GM19468 (cell line): ENCODE results near the gene NRG3.

Experiments
- ATAC-seq: cut with Tn5 transposase; IDR thresholded peaks from one replicate; pipeline ENCODE4 v1.9.1; 2021; ENCODE audit warnings: mild to moderate bottlenecking, moderate library complexity, moderate number of reproducible peaks; ENCODE audit not compliant: unreplicated experiment; ENCODE audit errors: extremely low read depth

The NRG3 gene

DNA sequence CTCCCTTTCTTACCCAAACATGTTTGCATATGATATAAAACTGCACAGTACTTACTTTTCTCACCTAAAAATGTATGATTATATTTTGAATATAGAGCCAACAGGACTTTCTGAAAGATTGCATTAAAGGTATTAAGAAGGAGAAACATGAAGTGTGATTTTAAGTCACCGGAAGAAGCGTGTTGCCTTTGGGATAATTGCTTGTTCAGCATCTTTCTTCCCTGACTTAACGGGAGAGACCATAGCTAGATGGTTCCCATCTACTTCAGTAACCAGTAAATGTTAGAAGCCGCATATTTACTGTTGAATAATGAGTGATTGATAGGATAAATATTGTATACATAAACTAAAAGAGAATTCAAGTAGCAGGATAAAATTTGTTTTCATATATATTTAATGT lies 197.1 kb downstream of the NRG3 start:
- ATAC-seq: no peak

DNA sequence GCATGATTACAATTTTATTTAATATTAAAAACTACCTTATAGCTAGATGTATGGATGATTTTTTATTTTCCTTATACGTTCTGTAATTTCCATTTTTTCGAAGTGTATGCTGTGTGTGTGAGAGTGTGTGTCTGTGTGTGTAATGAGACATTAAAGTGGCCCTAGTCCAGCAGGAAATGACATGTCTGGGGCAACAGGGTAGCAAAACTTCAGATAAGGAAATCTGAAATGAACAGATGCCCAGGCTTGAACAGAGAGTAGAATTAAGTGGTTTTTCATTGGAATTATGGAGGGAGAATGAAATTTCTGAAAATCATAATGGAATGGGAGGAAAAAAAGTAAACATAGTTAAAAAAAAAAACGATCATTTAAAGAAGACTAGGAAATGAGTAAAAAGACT lies 200.6 kb downstream of the NRG3 start:
- no peak for ATAC-seq

DNA sequence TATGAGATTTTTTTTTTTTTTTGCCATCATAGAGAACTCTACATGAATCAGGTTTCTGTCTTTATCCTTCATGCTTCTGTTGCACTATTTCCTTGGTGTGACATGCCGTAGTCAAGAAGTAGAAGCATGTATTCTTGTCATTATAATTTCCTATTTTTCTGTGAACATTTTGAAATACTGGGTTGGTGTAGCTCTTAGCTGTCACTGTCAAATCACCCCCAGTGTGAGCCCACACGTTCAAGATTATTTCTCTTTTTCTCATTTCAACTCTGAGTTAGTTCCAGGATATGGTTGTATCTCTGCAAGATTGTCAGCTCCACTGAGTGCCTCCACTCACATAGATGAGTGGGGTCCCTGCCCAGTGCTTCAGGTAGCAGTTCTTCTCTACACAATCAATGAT lies 209.5 kb downstream of the NRG3 start:
- ATAC-seq: no peak

DNA sequence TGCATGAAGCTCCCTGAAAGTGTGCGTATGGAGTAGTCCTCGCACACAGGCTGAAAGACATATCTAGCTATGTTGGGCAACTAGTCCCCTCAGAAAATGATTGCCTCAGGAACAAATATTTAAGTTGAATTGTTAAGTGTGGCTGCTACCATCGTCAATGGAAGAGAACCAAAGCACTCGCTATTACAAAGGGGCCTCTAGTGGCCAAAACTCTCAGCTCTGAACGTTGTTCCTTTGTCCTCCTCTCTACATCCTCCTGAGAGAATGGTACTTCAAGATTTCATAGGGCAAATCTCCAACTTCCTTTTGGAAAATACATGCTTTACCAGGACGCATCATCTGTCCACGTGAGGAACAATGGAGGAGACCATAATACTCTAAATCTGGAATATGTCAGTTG lies 209.9 kb downstream of the NRG3 start:
- no peak for ATAC-seq

DNA sequence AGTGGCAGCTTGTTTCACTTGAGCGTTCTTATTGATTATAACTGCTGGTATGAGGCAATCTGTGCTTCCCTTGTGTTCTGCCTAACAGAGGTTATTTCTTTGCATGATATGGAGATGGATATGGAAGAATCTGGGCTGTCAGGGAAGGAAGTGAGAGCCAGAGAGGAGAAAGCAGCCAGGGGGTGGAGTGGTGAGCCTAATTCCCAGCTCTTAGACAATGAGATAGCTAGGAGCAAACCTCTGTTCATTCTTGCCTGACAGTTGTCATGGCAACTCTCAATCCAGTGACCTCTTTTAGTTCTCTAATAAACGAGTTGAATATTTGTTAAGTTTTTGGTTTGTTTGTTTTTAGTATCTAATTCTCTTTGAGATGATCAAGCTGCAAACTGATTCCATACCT lies 214.3 kb downstream of the NRG3 start:
- no peak for ATAC-seq

DNA sequence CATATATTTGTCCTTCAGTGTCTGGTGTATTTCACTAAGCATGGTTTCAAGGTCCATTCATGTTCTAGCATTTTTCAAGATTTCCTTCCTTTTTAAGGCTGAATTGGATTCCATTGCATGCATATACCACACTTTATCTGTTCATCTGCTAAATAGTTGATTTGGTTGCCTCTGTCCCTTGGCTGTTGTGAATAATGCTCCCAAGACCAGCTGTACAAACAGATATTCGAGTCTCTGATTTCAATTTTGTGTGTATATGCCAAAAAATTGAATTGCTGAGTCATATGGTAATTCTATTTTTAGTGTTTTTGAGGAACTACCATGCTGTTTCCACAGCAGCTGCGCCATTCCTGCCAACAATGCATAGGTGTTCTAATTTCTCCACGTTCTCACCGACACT lies 216.4 kb downstream of the NRG3 start:
- ATAC-seq: no peak

DNA sequence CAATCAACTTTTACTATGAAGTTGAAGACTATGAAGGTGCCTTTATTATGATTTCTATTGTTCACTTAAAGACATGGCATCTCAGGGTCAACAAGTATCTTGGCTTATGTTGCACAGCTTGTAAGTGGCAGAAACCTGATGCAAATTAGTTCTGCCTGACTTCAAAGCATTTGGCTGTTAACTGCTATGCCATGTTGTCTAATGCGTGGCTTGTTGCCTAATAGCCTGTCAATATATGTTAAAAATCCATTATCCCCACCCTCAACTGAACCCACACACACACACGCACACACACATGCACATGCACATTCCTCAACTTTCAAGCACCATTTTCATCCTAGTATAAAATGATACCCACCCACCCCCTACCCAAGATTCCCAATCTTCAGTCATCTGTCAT lies 217.1 kb downstream of the NRG3 start:
- no peak for ATAC-seq

DNA sequence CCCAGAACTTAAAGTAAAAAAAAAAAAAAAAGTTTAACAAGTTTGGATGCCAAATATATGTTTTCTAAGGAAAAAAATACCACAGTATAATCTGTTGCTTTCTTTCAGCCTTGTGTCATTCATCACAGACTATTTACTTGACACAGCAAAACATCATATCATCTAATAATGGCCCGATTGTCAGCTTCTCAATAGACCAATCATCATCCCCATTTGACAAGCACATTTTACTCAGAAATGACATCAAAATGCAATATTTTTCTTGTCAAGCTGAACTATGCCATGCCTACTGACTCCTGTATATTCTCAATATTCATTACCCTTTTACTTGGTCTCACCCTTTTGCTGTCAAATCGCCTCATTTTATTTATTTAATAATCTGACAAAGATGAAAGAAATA lies 249.7 kb downstream of the NRG3 start:
- no peak for ATAC-seq

DNA sequence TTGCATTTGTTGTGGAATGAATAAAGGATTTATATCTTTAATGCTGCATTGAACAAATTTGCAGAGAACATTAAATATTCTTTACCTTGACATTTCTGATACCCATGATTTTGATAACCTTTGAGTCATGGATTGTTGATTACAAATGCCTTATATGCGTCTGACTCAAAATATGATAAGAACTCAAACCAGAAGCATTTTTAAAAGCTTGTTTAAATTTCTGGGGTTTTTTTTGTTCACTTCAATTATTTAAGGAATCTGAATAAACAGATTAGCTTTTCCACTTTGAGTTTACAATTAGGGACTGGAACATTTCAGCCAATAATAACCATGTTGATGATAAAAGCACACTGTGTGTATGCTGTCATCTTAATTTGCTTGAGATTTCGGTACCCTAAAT lies 253.5 kb downstream of the NRG3 start:
- ATAC-seq: no peak

DNA sequence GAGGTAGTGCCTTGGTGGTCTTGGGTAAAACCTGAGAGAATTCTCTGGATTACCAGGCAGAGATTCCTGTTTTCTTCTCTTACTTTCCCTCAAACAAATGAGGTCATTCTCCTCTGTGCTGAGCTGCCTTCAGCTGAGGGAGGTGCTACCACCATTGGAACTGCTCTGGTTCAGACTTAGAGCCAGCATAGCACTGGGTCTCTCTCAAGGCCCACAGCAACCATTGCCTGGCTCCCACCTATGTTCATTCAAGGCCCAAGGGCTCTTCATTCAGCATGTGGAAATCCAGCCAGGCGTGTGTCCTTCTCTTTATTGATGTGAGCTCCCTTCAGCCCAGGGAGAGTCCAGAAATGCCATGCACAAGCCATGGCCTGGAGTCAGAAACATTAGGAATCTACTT lies 261.1 kb downstream of the NRG3 start:
- no peak for ATAC-seq

DNA sequence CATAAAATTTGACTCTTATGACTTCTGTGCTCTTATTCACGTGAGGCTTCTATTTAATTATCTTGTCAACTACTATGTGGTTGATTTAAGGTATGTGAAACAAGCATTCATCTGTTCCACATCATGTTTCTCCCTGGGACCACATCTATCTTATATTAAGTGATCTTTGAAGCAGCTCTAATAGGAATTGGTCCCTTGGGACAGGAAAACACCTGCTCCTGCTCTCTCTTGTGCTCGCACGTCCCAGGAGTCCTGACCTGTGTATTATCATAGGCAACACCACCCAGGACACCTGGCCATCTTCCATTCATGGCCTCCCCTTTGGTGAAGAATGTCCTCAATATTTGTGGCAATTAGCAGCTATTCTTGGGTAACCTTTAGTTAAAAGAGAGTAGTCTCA lies 269.2 kb downstream of the NRG3 start:
- no peak for ATAC-seq

DNA sequence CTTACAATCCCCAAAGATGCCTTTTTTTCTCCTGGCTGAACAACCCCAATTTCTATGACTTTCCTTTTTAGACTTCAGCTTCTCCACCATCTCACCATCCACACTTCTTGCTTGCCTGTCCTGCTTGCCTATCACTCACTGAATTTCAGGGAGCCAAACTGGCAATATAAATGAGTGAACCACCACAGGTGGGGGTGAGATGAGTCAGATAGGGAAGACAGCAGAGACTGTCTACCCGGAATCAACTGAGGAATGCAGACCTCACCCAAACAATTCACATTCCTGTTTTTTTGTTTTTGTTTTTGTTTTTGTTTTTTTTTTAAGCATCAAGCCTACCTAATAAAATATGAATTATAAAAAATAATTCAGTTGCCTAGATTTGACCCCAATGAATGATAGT lies 273.8 kb downstream of the NRG3 start:
- no peak for ATAC-seq

DNA sequence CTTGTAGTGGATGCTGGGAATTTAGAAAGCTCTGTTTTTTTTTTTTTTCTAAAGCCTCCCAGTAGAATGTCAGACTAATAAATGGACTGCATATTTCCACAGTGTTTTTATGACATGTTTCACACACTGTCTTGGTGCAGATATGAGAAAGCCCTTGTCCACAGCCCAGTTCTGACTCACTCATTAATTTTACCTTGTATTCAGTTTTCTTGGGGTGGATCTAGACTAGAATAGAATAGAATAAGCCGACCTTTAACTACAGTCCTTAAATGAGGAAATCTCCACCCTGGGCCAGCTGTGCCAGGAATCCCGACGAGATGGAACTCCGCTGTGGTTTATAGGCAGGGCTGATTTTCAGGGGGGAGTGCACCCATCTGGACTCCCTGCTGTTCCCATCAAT lies 274.7 kb downstream of the NRG3 start:
- no peak for ATAC-seq

DNA sequence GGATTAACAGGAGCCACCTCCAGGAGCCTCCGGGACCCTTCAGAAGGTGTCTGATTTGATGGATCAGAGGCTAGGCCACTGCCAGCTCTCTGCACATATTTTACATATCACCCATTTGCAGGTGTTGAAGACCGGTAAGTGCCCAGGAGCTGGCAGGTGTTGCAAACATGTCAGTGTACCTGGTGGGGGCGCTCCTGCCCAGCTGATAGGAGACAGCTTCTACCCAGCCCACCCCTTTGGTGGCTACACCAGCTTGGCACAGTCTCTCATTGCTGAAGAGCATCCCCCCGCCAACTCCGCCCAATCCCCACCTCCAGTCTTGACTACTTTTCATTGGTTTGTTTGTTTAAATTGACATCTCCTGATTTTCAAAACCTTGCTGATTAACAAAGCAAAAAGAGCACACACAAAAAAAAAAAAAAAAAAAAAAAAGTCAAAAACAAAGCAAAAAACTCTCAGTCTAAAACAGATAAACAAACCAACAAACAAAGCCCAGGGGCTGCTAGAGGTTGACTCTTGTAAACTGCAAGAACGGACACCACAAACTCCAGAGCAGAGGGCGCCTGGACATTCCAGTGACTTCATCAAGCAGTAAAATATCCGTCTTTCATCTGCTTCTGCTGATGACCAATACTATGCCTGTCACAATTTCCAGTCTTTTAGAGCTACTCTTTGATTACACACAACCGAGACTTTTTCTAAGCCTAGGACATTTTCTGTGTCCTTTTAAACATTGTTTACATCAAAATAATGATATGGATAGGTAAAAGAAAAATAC lies 275.3 kb downstream of the NRG3 start:
- no peak for ATAC-seq

DNA sequence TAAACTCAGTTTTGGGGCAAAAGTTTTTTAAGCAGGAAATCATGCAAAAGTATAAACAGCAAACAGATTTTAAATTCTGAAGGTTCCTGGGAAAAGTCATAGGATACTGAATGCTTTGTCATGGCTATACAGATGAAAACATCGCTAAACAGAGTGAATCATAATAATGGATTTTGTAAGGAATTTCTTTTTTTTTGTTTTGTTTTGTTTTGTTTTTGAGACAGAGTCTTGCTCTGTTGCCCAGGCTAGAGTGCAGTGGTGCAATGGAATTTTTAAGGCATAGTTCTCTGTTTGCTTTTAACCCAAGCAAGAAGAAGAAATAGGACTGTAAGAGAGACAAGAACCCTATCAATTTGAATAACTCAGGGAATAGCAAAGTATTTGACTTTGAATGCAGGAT lies 285.3 kb downstream of the NRG3 start:
- ATAC-seq: no peak

DNA sequence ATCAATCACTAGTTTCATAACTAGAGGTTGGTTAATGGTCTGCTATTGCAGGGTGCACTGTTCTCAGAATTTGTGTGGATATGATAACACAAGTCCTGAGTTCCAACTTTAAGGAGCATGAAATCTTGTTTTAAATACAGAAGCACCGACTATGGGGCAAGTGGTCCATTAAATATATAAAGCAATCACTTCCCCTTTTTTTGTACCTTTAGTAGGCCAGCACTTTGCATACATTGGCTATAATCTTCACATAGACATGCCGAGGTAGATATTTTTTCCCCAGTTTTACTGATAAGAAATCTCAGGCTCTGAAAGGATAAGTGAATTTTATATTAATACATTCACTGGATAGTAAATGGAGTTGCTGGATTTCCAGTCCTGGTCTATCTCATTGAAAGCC lies 286.3 kb downstream of the NRG3 start:
- ATAC-seq: no peak

DNA sequence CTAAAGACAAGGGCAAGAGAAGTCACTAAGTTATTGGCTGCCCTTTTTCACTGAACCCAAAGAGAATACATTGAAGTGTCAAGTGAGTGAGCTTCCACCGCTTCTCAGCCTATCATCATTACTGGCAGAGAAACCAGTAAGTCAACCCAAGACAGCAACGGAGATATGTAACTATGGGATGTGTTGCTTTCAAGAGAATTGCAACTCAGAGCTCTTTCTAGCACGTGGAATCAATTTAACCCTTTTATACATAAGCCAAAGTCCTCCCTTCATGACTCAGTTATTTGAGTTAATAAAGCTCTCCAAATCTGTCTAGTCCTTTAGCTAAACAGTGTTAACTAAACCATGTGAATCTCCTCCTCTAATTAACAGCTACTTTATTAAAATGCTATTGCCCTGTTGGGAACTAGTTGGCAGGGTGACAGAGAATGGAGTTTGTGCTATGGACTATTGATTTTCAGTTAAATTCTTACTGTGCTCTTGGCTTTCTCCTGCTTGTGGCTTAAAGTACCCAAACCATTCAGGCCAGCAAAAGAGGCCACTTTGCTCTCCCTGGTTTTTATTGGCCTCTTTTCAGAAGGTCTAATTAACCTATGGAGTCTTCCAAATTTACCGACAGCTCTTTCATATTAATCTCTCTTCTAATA lies 287.7 kb downstream of the NRG3 start:
- no peak for ATAC-seq

DNA sequence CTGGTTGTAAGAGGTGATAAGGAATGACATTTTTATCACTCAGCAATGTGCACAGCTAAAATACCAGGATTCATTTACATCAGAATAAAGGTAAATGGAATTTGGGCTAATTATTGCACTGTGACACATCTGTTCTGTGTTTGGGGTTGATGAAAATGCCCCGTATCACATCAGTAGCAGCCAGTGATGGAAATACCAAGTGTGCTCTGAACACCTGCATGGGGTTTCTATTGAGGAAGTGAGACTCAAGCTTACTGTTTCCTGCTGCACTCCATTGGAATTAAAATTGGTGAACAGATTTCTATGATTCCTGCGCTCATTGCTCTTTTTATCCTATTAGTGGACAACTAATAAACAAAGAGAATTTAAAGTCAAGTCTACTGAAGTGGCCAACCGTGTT lies 296.9 kb downstream of the NRG3 start:
- no peak for ATAC-seq

DNA sequence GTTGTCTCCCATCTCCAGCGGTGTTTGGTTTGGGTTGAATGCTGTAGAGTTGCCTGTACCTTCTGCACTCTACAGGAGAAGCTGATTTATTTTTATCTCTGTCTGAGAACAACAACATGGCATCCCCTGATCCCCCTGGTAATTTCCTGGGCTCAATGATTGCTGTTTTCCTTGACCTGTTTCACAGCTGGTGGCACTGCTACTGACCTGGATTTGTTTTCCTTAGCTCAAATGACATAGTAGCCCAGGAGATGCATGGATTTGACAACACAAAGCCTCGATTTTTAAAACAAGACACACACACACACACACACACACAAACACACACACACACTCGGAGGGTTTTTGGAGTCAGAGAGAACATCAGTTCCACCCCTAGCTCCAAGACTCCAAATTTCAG lies 301.6 kb downstream of the NRG3 start:
- ATAC-seq: no peak

DNA sequence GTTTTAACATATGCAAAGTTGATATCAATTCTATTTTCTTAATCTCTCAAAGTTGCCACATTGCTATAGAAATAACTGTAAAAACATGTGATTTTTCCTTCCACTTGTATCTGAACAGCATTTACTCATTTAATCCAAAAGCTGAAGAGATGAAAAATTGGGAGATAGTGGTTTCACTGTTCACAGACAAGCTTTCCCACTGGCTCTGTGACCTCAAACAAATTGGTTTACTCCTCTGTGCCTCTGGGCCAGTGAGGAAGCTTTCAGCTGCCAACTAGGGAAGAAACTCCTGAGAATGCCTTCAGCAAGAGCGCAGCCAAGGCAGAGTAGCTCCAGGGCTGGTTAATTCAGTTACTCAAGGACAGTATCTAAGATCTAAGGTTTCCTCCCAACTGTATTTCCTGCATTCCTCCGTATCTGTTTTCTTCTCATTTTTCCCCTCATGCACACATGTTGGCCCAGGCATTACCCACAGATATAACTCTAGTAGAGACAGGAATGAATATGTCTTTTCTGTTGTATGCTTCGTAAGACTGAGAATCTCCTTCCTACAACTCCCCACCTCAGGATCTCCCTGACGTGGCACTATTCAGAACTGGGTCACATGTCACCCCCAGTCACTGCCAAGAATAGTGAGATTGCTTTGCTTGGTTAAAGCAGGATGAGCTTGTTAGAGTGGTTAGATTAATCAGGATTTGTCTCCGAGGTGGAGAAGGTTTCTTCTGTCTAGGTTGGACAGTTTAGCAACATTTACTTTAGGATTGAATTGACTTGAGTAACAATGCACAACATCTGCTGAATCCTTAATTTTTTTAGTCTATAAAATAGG lies 315.7 kb downstream of the NRG3 start:
- ATAC-seq: no peak

DNA sequence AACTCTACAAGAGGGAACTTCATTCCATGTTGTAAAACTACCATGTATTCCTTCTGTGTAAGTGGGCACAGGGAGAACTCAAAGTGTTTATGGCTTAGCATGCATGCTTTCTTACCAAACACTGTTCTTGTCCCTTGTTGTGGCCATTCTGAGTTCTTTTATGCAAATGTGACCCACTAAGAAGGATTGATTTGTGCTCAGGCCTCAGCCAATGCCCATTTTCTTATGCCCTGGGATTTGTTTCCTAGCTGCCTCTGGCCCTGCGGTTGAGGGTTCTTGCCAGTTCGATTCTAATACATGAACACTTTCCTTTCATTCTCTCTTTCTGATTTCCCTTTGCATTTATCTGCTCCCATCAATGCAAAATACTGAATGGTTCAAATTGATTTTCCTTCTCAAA lies 316.7 kb downstream of the NRG3 start:
- no peak for ATAC-seq
